CD14-positive monocyte (primary cell): ENCODE results near the gene CLEC17A. TPM values are rescaled to one million over a fixed set of nuclear protein-coding genes. Genes with fewer than 3 reads are reported as not detected.
"Not testable (repeated sequence)": the region's sequence is repeated elsewhere in the genome, so short reads cannot be mapped to it uniquely, and the experiment has no call there.

Experiments used
- DNase-seq, 3 donors: peaks; one replicate each; pipeline ENCODE4 v3.0.0-alpha.2; 2011 to 2022
- H2AFZ ChIP-seq: 2 replicates; pipeline ENCODE4 v1.6.0; 2012; ENCODE audit warnings: mild to moderate bottlenecking, low read depth, low read length, inconsistent platforms; ENCODE audit not compliant: insufficient read depth, poor library complexity, severe bottlenecking
- H3K27ac ChIP-seq, 2 donors: 1 replicate in 1 of 2; 2 replicates in 1 of 2; pipeline ENCODE4 v1.5.1; 2012 to 2013; ENCODE audit warnings: low read length in 2 of 2, control low read depth in 1 of 2, inconsistent platforms in 1 of 2, low read depth in 1 of 2, mild to moderate bottlenecking in 1 of 2
- H3K27me3 ChIP-seq, 2 donors: one replicate each; pipeline versions ENCODE4 v1.6.0 to v1.6.1; 2011 to 2013; ENCODE audit warnings: low read length in 2 of 2; ENCODE audit not compliant: control insufficient read depth in 2 of 2, insufficient read depth in 2 of 2
- H3K36me3 ChIP-seq, 2 donors: replicated peaks in 1 of 2; 1 replicate in 1 of 2; 2 replicates in 1 of 2; pipeline versions ENCODE4 v1.5.1 to v1.6.1; 2012 to 2013; ENCODE audit warnings: low read length in 2 of 2, control low read depth in 1 of 2, inconsistent platforms in 1 of 2, mild to moderate bottlenecking in 1 of 2; ENCODE audit not compliant: insufficient read depth in 2 of 2, control insufficient read depth in 1 of 2
- H3K4me1 ChIP-seq, 2 donors: 1 replicate in 1 of 2; 2 replicates in 1 of 2; pipeline versions ENCODE4 v1.5.1 to v1.6.1; 2012 to 2013; ENCODE audit warnings: low read length in 2 of 2, control low read depth in 1 of 2, inconsistent platforms in 1 of 2, mild to moderate bottlenecking in 1 of 2, moderate library complexity in 1 of 2; ENCODE audit not compliant: insufficient read depth in 2 of 2, control insufficient read depth in 1 of 2
- H3K4me2 ChIP-seq: replicated peaks from 2 replicates; pipeline ENCODE3; 2012; ENCODE audit warnings: low read length, moderate library complexity, mild to moderate bottlenecking; ENCODE audit not compliant: poor library complexity, severe bottlenecking; ENCODE audit errors: extremely low read depth
- H3K4me3 ChIP-seq, 3 experiments: fragments of 200-600 bp in 1 of 3; sonication (generic) in 1 of 3; replicated peaks in 1 of 3; 1 replicate in 2 of 3; 2 replicates in 1 of 3; pipeline ENCODE4 v1.5.1; 2011 to 2013; ENCODE audit warnings: low read length in 3 of 3, mild to moderate bottlenecking in 3 of 3, control low read depth in 2 of 3, low read depth in 2 of 3, inconsistent platforms in 1 of 3, moderate library complexity in 1 of 3
- H3K79me2 ChIP-seq: 2 replicates; pipeline ENCODE4 v1.6.0; 2012; ENCODE audit warnings: mild to moderate bottlenecking, control low read depth, inconsistent platforms, low read length, moderate library complexity; ENCODE audit not compliant: insufficient read depth
- H3K9ac ChIP-seq: 2 replicates; pipeline ENCODE4 v1.6.0; 2017; ENCODE audit warnings: low read length, mild to moderate bottlenecking; ENCODE audit not compliant: insufficient read depth, poor library complexity, severe bottlenecking
- H3K9me3 ChIP-seq, 2 donors: replicated peaks in 1 of 2; 1 replicate in 1 of 2; 2 replicates in 1 of 2; pipeline versions ENCODE4 v1.5.1 to v1.6.1; 2012 to 2013; ENCODE audit warnings: low read length in 2 of 2, control low read depth in 1 of 2; ENCODE audit not compliant: control insufficient read depth in 1 of 2, insufficient read depth in 1 of 2
- H4K20me1 ChIP-seq: 2 replicates; pipeline ENCODE4 v1.6.0; 2012; ENCODE audit warnings: mild to moderate bottlenecking, low read length, control low read depth, moderate library complexity; ENCODE audit not compliant: insufficient read depth
- H3K27ac Mint-ChIP-seq, 7 donors: one replicate each; pipeline ENCODE4 v1.8.0; 2020; ENCODE audit warnings: mild to moderate bottlenecking in 7 of 7, mixed read lengths in 7 of 7, moderate library complexity in 6 of 7, inconsistent platforms in 2 of 7
- H3K27me3 Mint-ChIP-seq, 3 donors: one replicate each; pipeline ENCODE4 v1.8.0; 2021 to 2022; ENCODE audit warnings: low read depth in 3 of 3, mild to moderate bottlenecking in 3 of 3, mixed read lengths in 3 of 3, moderate library complexity in 3 of 3, inconsistent platforms in 1 of 3
- H3K36me3 Mint-ChIP-seq, 2 donors: one replicate each; pipeline ENCODE4 v1.8.0; 2020; ENCODE audit warnings: mixed read lengths in 2 of 2, inconsistent platforms in 1 of 2, mild to moderate bottlenecking in 1 of 2
- H3K4me1 Mint-ChIP-seq: one replicate; pipeline ENCODE4 v1.8.0; 2020; ENCODE audit warnings: mild to moderate bottlenecking, mixed read lengths
- H3K4me3 Mint-ChIP-seq, 2 donors: one replicate each; pipeline ENCODE4 v1.8.0; 2020; ENCODE audit warnings: mild to moderate bottlenecking in 2 of 2, mixed read lengths in 2 of 2, moderate library complexity in 1 of 2
- H3K9me3 Mint-ChIP-seq, 7 donors: one replicate each; pipeline ENCODE4 v1.8.0; 2020 to 2022; ENCODE audit warnings: mixed read lengths in 7 of 7, mild to moderate bottlenecking in 6 of 7, moderate library complexity in 6 of 7, inconsistent platforms in 2 of 7
- CTCF ChIP-seq: fragments of 200-600 bp; IDR thresholded peaks from one replicate; pipeline ENCODE4 v1.8.0; 2022; ENCODE audit warnings: antibody characterized with exemption, mild to moderate bottlenecking
- WGBS: methylation state at CpG from one replicate; pipeline ENCODE4 v1.1.5; 2013; ENCODE audit warnings: missing lambda C conversion rate; ENCODE audit not compliant: insufficient coverage; 5-methylcytosine and 5-hydroxymethylcytosine counted together
- intact Hi-C, 2 donors: fragments of 100-400 bp; cut with micrococcal nuclease; formaldehyde crosslinking; loops; one replicate each; pipeline versions ENCODE4 v1.15.0 to v1.15.1; 2023
- polyA plus RNA-seq, 3 donors: library from polyadenylated mRNA; depleted of rRNA in 1 of 3; unstranded in 2 of 3; stranded (reverse) in 1 of 3; fragments of 300-500 nt in 2 of 3; fragments of >200 nt in 1 of 3; fragmentation: Illumina TruSeq in 2 of 3; gene quantifications; 1 replicate in 2 of 3; 2 replicates in 1 of 3; pipeline ENCODE4 v1.2.3, GENCODE V29; 2012 to 2021

Gene CLEC17A
- polyA plus RNA-seq, 3 donors = 0.62 to 3.4 (median 2.6) TPM

GRCh38 chr19:14563989-14564651 lies 18.8 kb upstream of the CLEC17A start:
- Histone ChIP-seq H3K36me3 (peaks cover 23 to 30% of the 10 kb centered on the region in 2 donors), H3K9ac (no peak overlapping the region), H3K79me2 (peaks cover 29% of the 10 kb centered on the region), H4K20me1 (peaks cover 26% of the 10 kb centered on the region), H3K4me1 (no peaks in the 10 kb centered on the region), H3K27me3 (no peaks in the 10 kb centered on the region), H3K4me2 (no peak overlapping the region), H2AFZ (no peak overlapping the region), H3K9me3 (no peaks in the 10 kb centered on the region), H3K4me3 (no peak overlapping the region), H3K27ac (no peak overlapping the region)
- no peaks in the 10 kb centered on the region for H3K27me3 Mint-ChIP-seq
- H3K9me3 Mint-ChIP-seq = peaks cover 0 to 3% (median 0%) of the 10 kb centered on the region in 7 donors
- H3K27ac Mint-ChIP-seq = peak overlapping the region in 2 of 7 donors; percentile 66 to 75
- H3K36me3 Mint-ChIP-seq = peaks cover 23 to 43% of the 10 kb centered on the region in 2 donors
- WGBS = 100% methylated on average over 3 of the region's 33 CpGs
- TF ChIP-seq CTCF = no peak
- H3K4me1 Mint-ChIP-seq = peaks cover 5% of the 10 kb centered on the region
- no peak overlapping the region for H3K4me3 Mint-ChIP-seq
- DNase-seq = no peak
- intact Hi-C loops = no loop called here

GRCh38 chr19:14564652-14565297 lies 18.1 kb upstream of the CLEC17A start:
- H3K27ac Mint-ChIP-seq, H3K27me3 Mint-ChIP-seq, intact Hi-C loops, H3K9ac ChIP-seq, H3K4me3 Mint-ChIP-seq, H3K4me1 ChIP-seq, H3K4me2 ChIP-seq, H3K9me3 ChIP-seq, H2AFZ ChIP-seq, H3K9me3 Mint-ChIP-seq, H3K4me3 ChIP-seq, H3K27me3 ChIP-seq, H3K27ac ChIP-seq, DNase-seq: not testable (repeated sequence)
- peaks cover 23 to 48% of the 10 kb centered on the region in 2 donors for H3K36me3 Mint-ChIP-seq
- Histone ChIP-seq H4K20me1 (peaks cover 31% of the 10 kb centered on the region), H3K79me2 (peaks cover 33% of the 10 kb centered on the region), H3K36me3 (peaks cover 23 to 30% of the 10 kb centered on the region in 2 donors)
- 79% methylated on average over 4 of the region's 22 CpGs for WGBS
- H3K4me1 Mint-ChIP-seq = peaks cover 10% of the 10 kb centered on the region
